Body of pancreas (tissue), 4 donors: ENCODE measurements around the gene EIF2AK2. TPM values are rescaled to one million over a fixed set of nuclear protein-coding genes. Genes with fewer than 3 reads are reported as not detected.

ENCODE experiments used
- ATAC-seq: fragments of 150-250 bp; one replicate; pipeline ENCODE4 v1.9.1; 2016
- DNase-seq, 4 donors: peaks; one replicate each; pipeline ENCODE4 v3.0.0-alpha.2; 2019
- H3K27ac ChIP-seq, 4 donors: fragments of 200-600 bp; sonication (generic); 1 replicate in 3 of 4; 2 replicates in 1 of 4; pipeline versions ENCODE4 v1.5.1 to v1.6.1; 2016 to 2019; ENCODE audit warnings: mild to moderate bottlenecking in 1 of 4, mixed read lengths in 1 of 4, moderate library complexity in 1 of 4
- H3K27me3 ChIP-seq, 2 donors: fragments of 200-600 bp; sonication (generic); one replicate each; pipeline ENCODE4 v1.6.0; 2016; ENCODE audit warnings: mild to moderate bottlenecking in 1 of 2
- H3K36me3 ChIP-seq, 2 donors: fragments of 200-600 bp; sonication (generic); replicated peaks in 1 of 2; 2 replicates each; pipeline ENCODE4 v1.5.1; 2016; ENCODE audit warnings: low read depth in 2 of 2; ENCODE audit not compliant: insufficient read depth in 1 of 2
- H3K4me1 ChIP-seq: fragments of 200-600 bp; sonication (generic); one replicate; pipeline ENCODE4 v1.6.0; 2016
- H3K4me3 ChIP-seq, 2 donors: fragments of 200-600 bp; sonication (generic); 1 replicate in 1 of 2; 2 replicates in 1 of 2; pipeline ENCODE4 v1.5.1; 2016 to 2019
- H3K9me3 ChIP-seq, 3 donors: fragments of 200-600 bp; sonication (generic); 1 replicate in 2 of 3; 2 replicates in 1 of 3; pipeline ENCODE4 v1.5.1; 2016
- POLR2A ChIP-seq, 3 donors: fragments of 450-650 bp; IDR thresholded peaks; one replicate each; pipeline ENCODE4 v1.6.1; 2016; ENCODE audit warnings: antibody characterized with exemption in 3 of 3, mild to moderate bottlenecking in 2 of 3
- WGBS, 2 donors: methylation state at CpG; one replicate each; pipeline ENCODE4 v1.1.5; 2017; 5-methylcytosine and 5-hydroxymethylcytosine counted together
- intact Hi-C: fragments of 100-400 bp; cut with DNase I; formaldehyde crosslinking; loops from one replicate; pipeline ENCODE4 v1.15.1; 2023
- total RNA-seq, 2 donors: library from RNA; depleted of rRNA; stranded (reverse); fragments of >200 nt; gene quantifications; one replicate each; pipeline ENCODE4 v1.1.0, GENCODE V29; 2016
- TF ChIP-seq, protein P1 (sequence below), 7 experiments: fragments of 450-650 bp in 4 of 7; fragments of 200-600 bp in 3 of 7; sonication (generic) in 3 of 7; IDR thresholded peaks; one replicate each; pipeline ENCODE4 v1.5.1; 2016 to 2019; ENCODE audit warnings: antibody characterized with exemption in 7 of 7

EIF2AK2 gene
- total RNA-seq, 2 donors from 2014 or later: 18.9 to 39.9 TPM

DNA sequence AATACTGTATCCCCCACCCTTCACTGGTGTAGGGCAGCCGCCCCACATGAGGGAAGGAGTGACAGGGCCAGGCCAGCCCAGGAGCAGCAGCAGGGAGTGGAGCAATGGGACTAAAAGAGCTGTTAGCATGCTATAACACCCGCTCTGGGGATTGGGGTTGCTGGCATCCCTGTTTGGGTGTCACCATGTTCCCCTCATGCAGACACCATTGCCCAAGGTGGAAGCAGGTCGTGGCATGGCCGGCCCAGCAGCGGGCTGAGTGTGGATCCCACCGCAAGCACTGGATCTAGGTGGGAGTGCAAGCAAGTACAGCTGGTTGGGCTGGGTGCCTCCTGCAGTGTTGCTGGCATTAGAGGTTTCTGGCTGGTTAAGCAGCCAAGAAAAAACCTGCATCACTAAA, 35.0 kb upstream of the EIF2AK2 start:
- TF ChIP-seq, protein P1, sequence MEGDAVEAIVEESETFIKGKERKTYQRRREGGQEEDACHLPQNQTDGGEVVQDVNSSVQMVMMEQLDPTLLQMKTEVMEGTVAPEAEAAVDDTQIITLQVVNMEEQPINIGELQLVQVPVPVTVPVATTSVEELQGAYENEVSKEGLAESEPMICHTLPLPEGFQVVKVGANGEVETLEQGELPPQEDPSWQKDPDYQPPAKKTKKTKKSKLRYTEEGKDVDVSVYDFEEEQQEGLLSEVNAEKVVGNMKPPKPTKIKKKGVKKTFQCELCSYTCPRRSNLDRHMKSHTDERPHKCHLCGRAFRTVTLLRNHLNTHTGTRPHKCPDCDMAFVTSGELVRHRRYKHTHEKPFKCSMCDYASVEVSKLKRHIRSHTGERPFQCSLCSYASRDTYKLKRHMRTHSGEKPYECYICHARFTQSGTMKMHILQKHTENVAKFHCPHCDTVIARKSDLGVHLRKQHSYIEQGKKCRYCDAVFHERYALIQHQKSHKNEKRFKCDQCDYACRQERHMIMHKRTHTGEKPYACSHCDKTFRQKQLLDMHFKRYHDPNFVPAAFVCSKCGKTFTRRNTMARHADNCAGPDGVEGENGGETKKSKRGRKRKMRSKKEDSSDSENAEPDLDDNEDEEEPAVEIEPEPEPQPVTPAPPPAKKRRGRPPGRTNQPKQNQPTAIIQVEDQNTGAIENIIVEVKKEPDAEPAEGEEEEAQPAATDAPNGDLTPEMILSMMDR (IDR thresholded peaks at IDR 0.05): no peak
- TF ChIP-seq POLR2A (IDR thresholded peaks at IDR 0.05): no peak
- 64 to 80% methylated on average over 6 of the region's 6 CpGs for WGBS, 2 donors
- no peak overlapping the region for H3K4me3 ChIP-seq
- H3K36me3 ChIP-seq: no peaks in the 10 kb centered on the region
- H3K4me1 ChIP-seq: peaks cover 6% of the 10 kb centered on the region
- no peaks in the 10 kb centered on the region for H3K27me3 ChIP-seq
- intact Hi-C loops: no loop called here
- H3K27ac ChIP-seq: no peak overlapping the region
- ATAC-seq (no peak), DNase-seq (no peak)
- H3K9me3 ChIP-seq: no peaks in the 10 kb centered on the region

DNA sequence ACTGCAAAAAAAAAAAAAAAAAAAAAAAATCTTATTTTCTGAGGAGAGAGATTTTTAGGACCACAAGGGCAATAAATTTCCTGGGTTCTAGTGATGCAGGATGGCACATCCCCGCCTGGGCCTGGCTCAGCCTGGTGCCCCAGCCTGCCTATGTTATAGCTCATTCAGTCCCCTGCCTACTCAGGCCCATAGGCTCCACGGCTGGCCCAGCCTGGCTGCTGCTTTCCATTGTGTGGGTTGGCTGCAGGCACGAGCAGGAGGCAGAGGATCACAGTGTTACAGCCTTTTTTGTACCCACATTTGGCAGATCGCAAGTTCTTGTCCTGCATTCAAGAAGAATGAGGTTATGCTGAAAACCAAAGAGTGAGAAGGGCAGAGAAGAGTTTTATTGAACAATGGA, 34.5 kb upstream of the EIF2AK2 start:
- intact Hi-C loops: no loop called here
- Histone ChIP-seq H3K9me3 (no peaks in the 10 kb centered on the region), H3K4me3 (no peak overlapping the region), H3K4me1 (peaks cover 6% of the 10 kb centered on the region), H3K36me3 (no peaks in the 10 kb centered on the region), H3K27me3 (no peaks in the 10 kb centered on the region), H3K27ac (no peak overlapping the region)
- ATAC-seq (no peak), DNase-seq (no peak)
- WGBS, 2 donors: 77% methylated on average over 4 of the region's 4 CpGs
- no peak for TF ChIP-seq POLR2A (IDR thresholded peaks at IDR 0.05)
- TF ChIP-seq, protein P1 (IDR thresholded peaks at IDR 0.05): no peak

DNA sequence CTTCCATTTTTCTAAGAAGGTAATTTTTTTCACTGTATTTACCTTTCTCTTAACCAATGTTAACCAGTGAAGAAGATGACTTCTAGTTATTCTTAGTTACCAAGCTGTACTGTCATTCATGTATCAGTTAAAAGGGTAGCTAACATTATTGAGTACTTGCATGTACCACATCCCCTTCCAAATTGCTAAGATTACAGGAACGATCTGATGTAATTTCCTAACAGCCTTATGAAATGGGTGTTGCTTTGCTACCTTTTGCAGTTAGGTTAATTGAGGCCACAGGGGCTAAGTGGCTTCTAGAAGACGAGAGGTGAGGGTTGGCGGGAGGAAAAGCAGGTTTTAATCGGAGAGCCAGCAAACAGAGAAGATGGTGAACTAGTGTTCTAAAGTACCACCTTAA, 33.5 kb upstream of the EIF2AK2 start:
- peak overlapping the region in 2 of 4 donors; percentile 74 to 75 for H3K27ac ChIP-seq
- intact Hi-C loops: no loop called here
- ATAC-seq: no peak
- 69 to 80% methylated on average over 4 of the region's 4 CpGs for WGBS, 2 donors
- H3K4me1 ChIP-seq: peaks cover 6% of the 10 kb centered on the region
- TF ChIP-seq, protein P1 (IDR thresholded peaks at IDR 0.05): no peak
- H3K4me3 ChIP-seq: no peak overlapping the region
- DNase-seq: no peak
- H3K9me3 ChIP-seq: no peaks in the 10 kb centered on the region
- H3K36me3 ChIP-seq: no peaks in the 10 kb centered on the region
- H3K27me3 ChIP-seq: no peaks in the 10 kb centered on the region

DNA sequence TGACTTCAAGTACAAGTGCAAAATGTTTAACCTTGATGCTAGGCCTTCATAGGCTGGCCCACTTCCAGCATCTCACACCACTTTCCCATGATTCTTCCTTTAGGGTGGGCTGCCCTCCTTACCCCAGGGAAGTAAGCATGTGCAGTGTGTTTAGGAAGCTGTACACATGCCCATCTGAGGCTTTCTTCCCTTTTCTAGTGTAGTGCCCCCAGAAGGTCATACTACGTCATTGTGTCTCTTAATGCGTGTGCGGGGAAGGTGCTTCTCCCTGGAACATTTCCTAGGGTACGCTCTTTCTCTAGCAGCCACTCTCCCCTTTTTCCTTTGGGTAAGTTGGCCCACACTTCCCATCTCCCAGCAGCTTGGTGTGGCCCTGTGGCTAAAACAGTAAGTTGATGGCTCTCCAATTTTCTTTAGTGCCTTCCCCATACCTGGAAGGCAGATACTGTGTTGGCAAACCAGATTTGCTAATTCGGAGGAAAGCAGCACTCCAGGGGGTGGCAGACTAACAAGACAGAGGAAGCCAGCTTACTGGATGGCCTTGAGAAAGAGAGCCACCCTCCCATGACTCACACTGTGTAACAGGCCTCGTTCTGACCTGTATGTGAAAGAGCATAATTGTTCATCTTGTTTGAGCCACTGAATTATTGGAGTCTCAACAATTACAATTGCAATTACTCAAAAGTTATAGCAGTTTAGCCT, 32.8 kb upstream of the EIF2AK2 start:
- ATAC-seq (peak; percentile 89), DNase-seq (peak; percentile 25 to 79 (median 60))
- WGBS, 2 donors: 67 to 69% methylated on average over 6 of the region's 6 CpGs
- Histone ChIP-seq H3K9me3 (no peaks in the 10 kb centered on the region), H3K4me3 (no peak overlapping the region), H3K27me3 (no peaks in the 10 kb centered on the region), H3K27ac (peak overlapping the region in 3 of 4 donors; percentile 41 to 75 (median 74)), H3K36me3 (no peaks in the 10 kb centered on the region), H3K4me1 (peaks cover 6% of the 10 kb centered on the region)
- TF ChIP-seq POLR2A (IDR thresholded peaks at IDR 0.05): peak in 1 of 3 donors; percentile 10
- TF ChIP-seq, protein P1 (IDR thresholded peaks at IDR 0.05): no peak
- intact Hi-C loops: no loop called here

DNA sequence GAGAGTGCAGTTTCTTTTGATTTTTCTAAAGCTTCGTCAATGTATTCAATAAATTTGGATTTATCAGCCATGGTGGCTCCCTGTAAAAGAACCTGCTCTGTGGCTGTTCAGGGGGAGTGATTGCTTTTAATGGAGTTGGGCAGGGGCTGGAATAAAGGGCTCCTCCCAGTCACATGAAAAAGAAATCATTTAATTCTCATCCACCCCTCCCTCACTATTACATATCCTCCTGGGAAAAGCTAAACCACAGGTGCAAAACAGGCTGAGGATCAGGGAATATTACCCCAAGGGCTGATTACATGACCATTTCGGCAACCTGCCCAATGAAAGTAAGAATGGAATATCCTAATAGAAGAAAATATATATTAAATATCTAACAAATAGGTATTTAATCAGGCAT, 31.8 kb upstream of the EIF2AK2 start, which contains the start of gene SULT6B1:
SULT6B1 (minus strand) TSS at position 101 of the 400 bp plus-strand sequence; CDS start at position 71, 30 bp downstream.
- WGBS, 2 donors: 89 to 90% methylated on average over 2 of the region's 2 CpGs
- no peaks in the 10 kb centered on the region for H3K36me3 ChIP-seq
- intact Hi-C loops: no loop called here
- peak within 1 kb of the TSS in 3 of 4 donors; percentile 41 to 75 (median 74) for H3K27ac ChIP-seq
- H3K4me3 ChIP-seq: no peak within 1 kb of the TSS
- ATAC-seq (no peak), DNase-seq (no peak)
- no peak for TF ChIP-seq POLR2A (IDR thresholded peaks at IDR 0.05)
- TF ChIP-seq, protein P1 (IDR thresholded peaks at IDR 0.05): no peak
- H3K4me1 ChIP-seq: peaks cover 6% of the 10 kb centered on the region
- H3K27me3 ChIP-seq: no peaks in the 10 kb centered on the region
- no peaks in the 10 kb centered on the region for H3K9me3 ChIP-seq
